ENCODE measurements around the gene RNU6-1.

DNA sequence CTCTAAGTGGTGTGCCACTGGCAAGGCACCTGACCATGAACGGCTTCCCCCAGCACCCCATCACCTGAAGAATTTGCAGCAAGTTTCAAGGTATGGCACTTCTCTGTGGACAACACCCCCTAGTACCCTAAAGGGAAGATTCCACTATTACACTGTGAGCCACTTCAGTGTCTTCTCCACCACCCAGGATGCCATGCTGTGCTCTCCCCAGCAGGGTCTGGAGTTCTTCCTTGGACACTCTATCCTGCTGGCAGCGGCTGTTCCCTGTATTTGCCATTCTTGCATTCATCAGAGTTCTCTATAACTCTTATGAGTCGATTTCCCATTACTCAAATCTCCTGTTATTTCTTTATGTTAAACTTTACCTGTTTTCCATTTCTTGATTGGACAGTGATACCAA lies 33.9 kb upstream of the RNU6-1 start:
- TF ChIP-seq, protein P1, sequence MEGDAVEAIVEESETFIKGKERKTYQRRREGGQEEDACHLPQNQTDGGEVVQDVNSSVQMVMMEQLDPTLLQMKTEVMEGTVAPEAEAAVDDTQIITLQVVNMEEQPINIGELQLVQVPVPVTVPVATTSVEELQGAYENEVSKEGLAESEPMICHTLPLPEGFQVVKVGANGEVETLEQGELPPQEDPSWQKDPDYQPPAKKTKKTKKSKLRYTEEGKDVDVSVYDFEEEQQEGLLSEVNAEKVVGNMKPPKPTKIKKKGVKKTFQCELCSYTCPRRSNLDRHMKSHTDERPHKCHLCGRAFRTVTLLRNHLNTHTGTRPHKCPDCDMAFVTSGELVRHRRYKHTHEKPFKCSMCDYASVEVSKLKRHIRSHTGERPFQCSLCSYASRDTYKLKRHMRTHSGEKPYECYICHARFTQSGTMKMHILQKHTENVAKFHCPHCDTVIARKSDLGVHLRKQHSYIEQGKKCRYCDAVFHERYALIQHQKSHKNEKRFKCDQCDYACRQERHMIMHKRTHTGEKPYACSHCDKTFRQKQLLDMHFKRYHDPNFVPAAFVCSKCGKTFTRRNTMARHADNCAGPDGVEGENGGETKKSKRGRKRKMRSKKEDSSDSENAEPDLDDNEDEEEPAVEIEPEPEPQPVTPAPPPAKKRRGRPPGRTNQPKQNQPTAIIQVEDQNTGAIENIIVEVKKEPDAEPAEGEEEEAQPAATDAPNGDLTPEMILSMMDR (IDR thresholded peaks at IDR 0.05), result no peak
- no peak for TF ChIP-seq POLR2AphosphoS5 (IDR thresholded peaks at IDR 0.05; ENCODE audit: low read depth, low read length)
- TF ChIP-seq, protein P2, sequence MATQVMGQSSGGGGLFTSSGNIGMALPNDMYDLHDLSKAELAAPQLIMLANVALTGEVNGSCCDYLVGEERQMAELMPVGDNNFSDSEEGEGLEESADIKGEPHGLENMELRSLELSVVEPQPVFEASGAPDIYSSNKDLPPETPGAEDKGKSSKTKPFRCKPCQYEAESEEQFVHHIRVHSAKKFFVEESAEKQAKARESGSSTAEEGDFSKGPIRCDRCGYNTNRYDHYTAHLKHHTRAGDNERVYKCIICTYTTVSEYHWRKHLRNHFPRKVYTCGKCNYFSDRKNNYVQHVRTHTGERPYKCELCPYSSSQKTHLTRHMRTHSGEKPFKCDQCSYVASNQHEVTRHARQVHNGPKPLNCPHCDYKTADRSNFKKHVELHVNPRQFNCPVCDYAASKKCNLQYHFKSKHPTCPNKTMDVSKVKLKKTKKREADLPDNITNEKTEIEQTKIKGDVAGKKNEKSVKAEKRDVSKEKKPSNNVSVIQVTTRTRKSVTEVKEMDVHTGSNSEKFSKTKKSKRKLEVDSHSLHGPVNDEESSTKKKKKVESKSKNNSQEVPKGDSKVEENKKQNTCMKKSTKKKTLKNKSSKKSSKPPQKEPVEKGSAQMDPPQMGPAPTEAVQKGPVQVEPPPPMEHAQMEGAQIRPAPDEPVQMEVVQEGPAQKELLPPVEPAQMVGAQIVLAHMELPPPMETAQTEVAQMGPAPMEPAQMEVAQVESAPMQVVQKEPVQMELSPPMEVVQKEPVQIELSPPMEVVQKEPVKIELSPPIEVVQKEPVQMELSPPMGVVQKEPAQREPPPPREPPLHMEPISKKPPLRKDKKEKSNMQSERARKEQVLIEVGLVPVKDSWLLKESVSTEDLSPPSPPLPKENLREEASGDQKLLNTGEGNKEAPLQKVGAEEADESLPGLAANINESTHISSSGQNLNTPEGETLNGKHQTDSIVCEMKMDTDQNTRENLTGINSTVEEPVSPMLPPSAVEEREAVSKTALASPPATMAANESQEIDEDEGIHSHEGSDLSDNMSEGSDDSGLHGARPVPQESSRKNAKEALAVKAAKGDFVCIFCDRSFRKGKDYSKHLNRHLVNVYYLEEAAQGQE (IDR thresholded peaks at IDR 0.05; ENCODE audit: insufficient read depth in 1 of 2, low read depth in 2 of 2, low read length in 1 of 2), result no peak
